HEK293T (cell line): ENCODE results near the gene GRIFIN.

Experiments
- CTBP1 ChIP-seq: fragments of 450-650 bp; IDR thresholded peaks from 2 replicates; pipeline ENCODE4 v1.6.1; 2016; ENCODE audit warnings: borderline replicate concordance
- ELF4 ChIP-seq: fragments of 450-650 bp; IDR thresholded peaks from 2 replicates; pipeline ENCODE4 v1.6.1; 2017; ENCODE audit warnings: antibody characterized with exemption
- FOXM1 ChIP-seq: fragments of 450-650 bp; IDR thresholded peaks from 2 replicates; pipeline ENCODE4 v1.6.1; 2017; ENCODE audit warnings: mild to moderate bottlenecking, borderline replicate concordance
- HDGF ChIP-seq: fragments of 450-650 bp; IDR thresholded peaks from 2 replicates; pipeline ENCODE4 v1.6.1; 2017; ENCODE audit warnings: antibody characterized with exemption, borderline replicate concordance
- LEF1 ChIP-seq: fragments of 450-650 bp; IDR thresholded peaks from 2 replicates; pipeline ENCODE4 v1.6.1; 2017; ENCODE audit warnings: mild to moderate bottlenecking, borderline replicate concordance
- NFRKB ChIP-seq: fragments of 450-650 bp; IDR thresholded peaks from 2 replicates; pipeline ENCODE4 v1.6.1; 2016; ENCODE audit warnings: mild to moderate bottlenecking, moderate library complexity
- SP1 ChIP-seq: fragments of 450-650 bp; IDR thresholded peaks from 2 replicates; pipeline ENCODE4 v1.6.1; 2017
- TARDBP ChIP-seq: fragments of 450-650 bp; IDR thresholded peaks from 2 replicates; pipeline ENCODE4 v1.6.1; 2016
- ZNF384 ChIP-seq: fragments of 450-650 bp; IDR thresholded peaks from 2 replicates; pipeline ENCODE4 v1.6.1; 2016
- TF ChIP-seq, protein P1 (sequence below): fragments of 450-650 bp; IDR thresholded peaks from 2 replicates; pipeline ENCODE4 v1.6.1; 2016

DNA sequence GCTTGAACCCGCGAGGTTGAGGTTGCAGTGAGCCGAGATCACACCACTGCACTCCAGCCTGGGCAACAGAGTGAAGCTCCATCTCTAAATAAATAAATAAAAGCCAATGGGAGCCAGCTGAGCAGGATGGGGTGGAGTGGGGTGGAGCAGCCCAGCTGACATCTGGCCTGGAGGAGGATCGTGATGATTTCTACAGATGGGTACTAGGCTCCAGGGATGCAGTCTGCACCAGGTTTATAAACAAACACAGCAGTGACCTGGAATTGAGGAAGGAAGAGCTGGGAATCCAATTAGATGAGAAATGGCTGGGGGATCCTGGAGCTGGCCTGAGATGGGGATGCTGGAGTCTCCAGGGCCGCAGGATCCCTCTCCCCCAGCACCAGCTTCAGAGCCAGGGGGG is 7.3 kb upstream of the GRIFIN start:
- TF ChIP-seq, protein P1, sequence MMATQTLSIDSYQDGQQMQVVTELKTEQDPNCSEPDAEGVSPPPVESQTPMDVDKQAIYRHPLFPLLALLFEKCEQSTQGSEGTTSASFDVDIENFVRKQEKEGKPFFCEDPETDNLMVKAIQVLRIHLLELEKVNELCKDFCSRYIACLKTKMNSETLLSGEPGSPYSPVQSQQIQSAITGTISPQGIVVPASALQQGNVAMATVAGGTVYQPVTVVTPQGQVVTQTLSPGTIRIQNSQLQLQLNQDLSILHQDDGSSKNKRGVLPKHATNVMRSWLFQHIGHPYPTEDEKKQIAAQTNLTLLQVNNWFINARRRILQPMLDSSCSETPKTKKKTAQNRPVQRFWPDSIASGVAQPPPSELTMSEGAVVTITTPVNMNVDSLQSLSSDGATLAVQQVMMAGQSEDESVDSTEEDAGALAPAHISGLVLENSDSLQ, result no peak
- TF ChIP-seq TARDBP (no peak), LEF1 (no peak), SP1 (no peak), NFRKB (no peak), FOXM1 (no peak), ZNF384 (no peak), CTBP1 (no peak), ELF4 (no peak), HDGF (no peak)
